ENCODE measurements around the gene TOR1AIP2. TPM values are rescaled to one million over a fixed set of nuclear protein-coding genes. Genes with fewer than 3 reads are reported as not detected.
A peak's percentile ranks its signal among the peaks of the same experiment; 100 is the strongest.

TOR1AIP2 gene
- total and polyA plus RNA-seq, 2 of the 13 experiments (the other 11 are each of a cell fraction or from before 2014, with no cell fraction given): 35.2 to 65.8 TPM

DNA sequence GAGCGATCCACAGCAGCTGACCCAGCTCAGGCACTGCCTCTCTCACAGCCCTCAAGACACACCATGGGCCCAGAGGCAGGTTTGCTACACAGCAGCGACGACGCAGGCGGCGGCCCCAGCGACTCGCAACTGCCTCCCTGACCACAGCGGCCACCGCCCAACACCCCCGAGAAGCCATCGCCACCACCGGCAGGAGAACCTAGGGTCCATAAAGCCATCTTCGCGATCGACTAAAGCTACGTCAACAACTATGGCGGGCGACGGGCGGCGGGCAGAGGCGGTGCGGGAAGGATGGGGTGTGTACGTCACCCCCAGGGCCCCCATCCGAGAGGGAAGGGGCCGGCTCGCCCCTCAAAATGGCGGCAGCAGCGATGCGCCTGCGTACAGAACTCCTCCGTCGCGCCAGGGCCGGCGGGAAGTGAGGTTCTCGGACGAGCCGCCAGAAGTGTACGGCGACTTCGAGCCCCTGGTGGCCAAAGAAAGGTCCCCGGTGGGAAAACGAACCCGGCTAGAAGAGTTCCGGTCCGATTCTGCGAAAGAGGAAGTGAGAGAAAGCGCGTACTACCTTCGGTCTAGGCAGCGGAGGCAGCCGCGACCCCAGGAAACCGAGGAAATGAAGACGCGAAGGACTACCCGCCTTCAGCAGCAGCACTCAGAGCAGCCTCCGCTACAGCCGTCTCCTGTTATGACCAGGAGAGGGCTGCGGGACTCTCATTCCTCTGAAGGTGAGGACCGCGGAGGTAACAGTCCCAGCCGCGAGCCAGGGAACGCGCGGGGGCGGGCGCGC is 4.8 kb upstream of the TOR1AIP2 start, which contains the start of gene TOR1AIP1 (continued):
- TF ChIP-seq, protein P1, sequence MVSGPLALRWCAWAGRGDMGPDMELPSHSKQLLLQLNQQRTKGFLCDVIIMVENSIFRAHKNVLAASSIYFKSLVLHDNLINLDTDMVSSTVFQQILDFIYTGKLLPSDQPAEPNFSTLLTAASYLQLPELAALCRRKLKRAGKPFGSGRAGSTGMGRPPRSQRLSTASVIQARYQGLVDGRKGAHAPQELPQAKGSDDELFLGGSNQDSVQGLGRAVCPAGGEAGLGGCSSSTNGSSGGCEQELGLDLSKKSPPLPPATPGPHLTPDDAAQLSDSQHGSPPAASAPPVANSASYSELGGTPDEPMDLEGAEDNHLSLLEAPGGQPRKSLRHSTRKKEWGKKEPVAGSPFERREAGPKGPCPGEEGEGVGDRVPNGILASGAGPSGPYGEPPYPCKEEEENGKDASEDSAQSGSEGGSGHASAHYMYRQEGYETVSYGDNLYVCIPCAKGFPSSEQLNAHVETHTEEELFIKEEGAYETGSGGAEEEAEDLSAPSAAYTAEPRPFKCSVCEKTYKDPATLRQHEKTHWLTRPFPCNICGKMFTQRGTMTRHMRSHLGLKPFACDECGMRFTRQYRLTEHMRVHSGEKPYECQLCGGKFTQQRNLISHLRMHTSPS (CRISPR knock-in tag; IDR thresholded peaks at IDR 0.05; ENCODE audit: low read depth): peak; percentile 40; the same call in 1 of the 2 replicates
- TF ChIP-seq ZNF720 (CRISPR knock-in tag; IDR thresholded peaks at IDR 0.05): no peak
- TF ChIP-seq ZNF251 (CRISPR knock-in tag; IDR thresholded peaks at IDR 0.05): no peak
- peak; percentile 38; the same call in 1 of the 2 replicates for TF ChIP-seq MAF1 (CRISPR knock-in tag; IDR thresholded peaks at IDR 0.05; ENCODE audit: borderline replicate concordance)
- TF ChIP-seq, protein P2, sequence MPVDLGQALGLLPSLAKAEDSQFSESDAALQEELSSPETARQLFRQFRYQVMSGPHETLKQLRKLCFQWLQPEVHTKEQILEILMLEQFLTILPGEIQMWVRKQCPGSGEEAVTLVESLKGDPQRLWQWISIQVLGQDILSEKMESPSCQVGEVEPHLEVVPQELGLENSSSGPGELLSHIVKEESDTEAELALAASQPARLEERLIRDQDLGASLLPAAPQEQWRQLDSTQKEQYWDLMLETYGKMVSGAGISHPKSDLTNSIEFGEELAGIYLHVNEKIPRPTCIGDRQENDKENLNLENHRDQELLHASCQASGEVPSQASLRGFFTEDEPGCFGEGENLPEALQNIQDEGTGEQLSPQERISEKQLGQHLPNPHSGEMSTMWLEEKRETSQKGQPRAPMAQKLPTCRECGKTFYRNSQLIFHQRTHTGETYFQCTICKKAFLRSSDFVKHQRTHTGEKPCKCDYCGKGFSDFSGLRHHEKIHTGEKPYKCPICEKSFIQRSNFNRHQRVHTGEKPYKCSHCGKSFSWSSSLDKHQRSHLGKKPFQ (CRISPR knock-in tag; IDR thresholded peaks at IDR 0.05; ENCODE audit: insufficient replicate concordance): no peak
- TF ChIP-seq BRCA1 (CRISPR knock-in tag; IDR thresholded peaks at IDR 0.05): no peak; the same call in 1 of the 2 replicates
- peak; percentile 64 for TF ChIP-seq RAD21 (CRISPR knock-in tag; IDR thresholded peaks at IDR 0.05)
- TF ChIP-seq GABPB1 (CRISPR knock-in tag; IDR thresholded peaks at IDR 0.05): peak; percentile 99
- peak; percentile 88 for TF ChIP-seq SRSF1 (optimal IDR thresholded peaks at IDR 0.05; ENCODE audit: low read depth, low read length)
- peak; percentile 81; the same call in 1 of the 2 replicates for TF ChIP-seq ZNF567 (CRISPR knock-in tag; IDR thresholded peaks at IDR 0.05; ENCODE audit: borderline replicate concordance)
- 0 out of 2 replicates have a peak, but pooled peaks have one; percentile 49 for TF ChIP-seq PAX8 (CRISPR knock-in tag; IDR thresholded peaks at IDR 0.05; ENCODE audit: borderline replicate concordance)
- TF ChIP-seq, protein P3, sequence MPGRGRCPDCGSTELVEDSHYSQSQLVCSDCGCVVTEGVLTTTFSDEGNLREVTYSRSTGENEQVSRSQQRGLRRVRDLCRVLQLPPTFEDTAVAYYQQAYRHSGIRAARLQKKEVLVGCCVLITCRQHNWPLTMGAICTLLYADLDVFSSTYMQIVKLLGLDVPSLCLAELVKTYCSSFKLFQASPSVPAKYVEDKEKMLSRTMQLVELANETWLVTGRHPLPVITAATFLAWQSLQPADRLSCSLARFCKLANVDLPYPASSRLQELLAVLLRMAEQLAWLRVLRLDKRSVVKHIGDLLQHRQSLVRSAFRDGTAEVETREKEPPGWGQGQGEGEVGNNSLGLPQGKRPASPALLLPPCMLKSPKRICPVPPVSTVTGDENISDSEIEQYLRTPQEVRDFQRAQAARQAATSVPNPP (CRISPR knock-in tag; IDR thresholded peaks at IDR 0.05): peak; percentile 51
- no peak for TF ChIP-seq FOXM1 (CRISPR knock-in tag; IDR thresholded peaks at IDR 0.05)
- peak; percentile 91; the same call in 1 of the 2 replicates for TF ChIP-seq SMAD1 (CRISPR knock-in tag; IDR thresholded peaks at IDR 0.05; ENCODE audit: borderline replicate concordance, low read depth)
- TF ChIP-seq ZNF263 (CRISPR knock-in tag; IDR thresholded peaks at IDR 0.05): peak; percentile 29; the same call in 1 of the 2 replicates
- TF ChIP-seq ZNF674 (CRISPR knock-in tag; IDR thresholded peaks at IDR 0.05; ENCODE audit: low read depth): no peak
- TF ChIP-seq, protein P4, sequence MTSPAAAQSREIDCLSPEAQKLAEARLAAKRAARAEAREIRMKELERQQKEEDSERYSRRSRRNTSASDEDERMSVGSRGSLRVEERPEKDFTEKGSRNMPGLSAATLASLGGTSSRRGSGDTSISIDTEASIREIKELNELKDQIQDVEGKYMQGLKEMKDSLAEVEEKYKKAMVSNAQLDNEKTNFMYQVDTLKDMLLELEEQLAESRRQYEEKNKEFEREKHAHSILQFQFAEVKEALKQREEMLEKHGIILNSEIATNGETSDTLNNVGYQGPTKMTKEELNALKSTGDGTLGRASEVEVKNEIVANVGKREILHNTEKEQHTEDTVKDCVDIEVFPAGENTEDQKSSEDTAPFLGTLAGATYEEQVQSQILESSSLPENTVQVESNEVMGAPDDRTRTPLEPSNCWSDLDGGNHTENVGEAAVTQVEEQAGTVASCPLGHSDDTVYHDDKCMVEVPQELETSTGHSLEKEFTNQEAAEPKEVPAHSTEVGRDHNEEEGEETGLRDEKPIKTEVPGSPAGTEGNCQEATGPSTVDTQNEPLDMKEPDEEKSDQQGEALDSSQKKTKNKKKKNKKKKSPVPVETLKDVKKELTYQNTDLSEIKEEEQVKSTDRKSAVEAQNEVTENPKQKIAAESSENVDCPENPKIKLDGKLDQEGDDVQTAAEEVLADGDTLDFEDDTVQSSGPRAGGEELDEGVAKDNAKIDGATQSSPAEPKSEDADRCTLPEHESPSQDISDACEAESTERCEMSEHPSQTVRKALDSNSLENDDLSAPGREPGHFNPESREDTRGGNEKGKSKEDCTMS (CRISPR knock-in tag; conservative IDR thresholded peaks at IDR 0.05): no peak
- no peak for TF ChIP-seq MTF1 (CRISPR knock-in tag; IDR thresholded peaks at IDR 0.05)
- no peak for TF ChIP-seq ZNF530 (CRISPR knock-in tag; IDR thresholded peaks at IDR 0.05; ENCODE audit: low read depth)

Data from HepG2 (cell line).